ENCODE results near the gene F7. TPM values are rescaled to one million over a fixed set of nuclear protein-coding genes. Genes with fewer than 3 reads are reported as not detected.
"Not testable (repeated sequence)": the region's sequence is repeated elsewhere in the genome, so short reads cannot be mapped to it uniquely, and the experiment has no call there.

F7 gene
- total and polyA plus RNA-seq, 10 donors = 0.03 TPM; not detected in 9

- Histone ChIP-seq H3K36me3 (no peaks in the 10 kb centered on the region), H3K4me1 (peaks cover 0 to 16% (median 4%) of the 10 kb centered on the region in 6 donors), H3K9me3 (peaks cover 0 to 2% (median under 1%) of the 10 kb centered on the region in 8 donors), H3K4me3 (no peak overlapping the region), H3K27ac (peak overlapping the region in 3 of 8 donors; percentile 32 to 45 (median 33)), H3K27me3 (replicated peaks in 1 of 7) (peaks cover 0 to 45% (median 11%) of the 10 kb centered on the region in 7 donors)
- DNase-seq = no peak
- 41 to 53% (median 45%) methylated on average over 14 to 16 of the region's 16 CpGs for WGBS, 5 donors
- TF ChIP-seq POLR2A (IDR thresholded peaks at IDR 0.05) = no peak
- TF ChIP-seq, protein P1, sequence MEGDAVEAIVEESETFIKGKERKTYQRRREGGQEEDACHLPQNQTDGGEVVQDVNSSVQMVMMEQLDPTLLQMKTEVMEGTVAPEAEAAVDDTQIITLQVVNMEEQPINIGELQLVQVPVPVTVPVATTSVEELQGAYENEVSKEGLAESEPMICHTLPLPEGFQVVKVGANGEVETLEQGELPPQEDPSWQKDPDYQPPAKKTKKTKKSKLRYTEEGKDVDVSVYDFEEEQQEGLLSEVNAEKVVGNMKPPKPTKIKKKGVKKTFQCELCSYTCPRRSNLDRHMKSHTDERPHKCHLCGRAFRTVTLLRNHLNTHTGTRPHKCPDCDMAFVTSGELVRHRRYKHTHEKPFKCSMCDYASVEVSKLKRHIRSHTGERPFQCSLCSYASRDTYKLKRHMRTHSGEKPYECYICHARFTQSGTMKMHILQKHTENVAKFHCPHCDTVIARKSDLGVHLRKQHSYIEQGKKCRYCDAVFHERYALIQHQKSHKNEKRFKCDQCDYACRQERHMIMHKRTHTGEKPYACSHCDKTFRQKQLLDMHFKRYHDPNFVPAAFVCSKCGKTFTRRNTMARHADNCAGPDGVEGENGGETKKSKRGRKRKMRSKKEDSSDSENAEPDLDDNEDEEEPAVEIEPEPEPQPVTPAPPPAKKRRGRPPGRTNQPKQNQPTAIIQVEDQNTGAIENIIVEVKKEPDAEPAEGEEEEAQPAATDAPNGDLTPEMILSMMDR (IDR thresholded peaks at IDR 0.05 in 8 of 11, conservative IDR thresholded peaks at IDR 0.05 in 3 of 11) = no peak
- no peak for TF ChIP-seq POLR2AphosphoS5 (IDR thresholded peaks at IDR 0.05)
- intact Hi-C loops (cut with DNase I; ENCODE audit: low total_unique reads) = no loop called here
Observed at GRCh38 chr13:113161433-113161832, 55.8 kb downstream of the F7 start.

GRCh38 chr13:113161975-113162374 is 56.4 kb downstream of the F7 start:
- H3K27me3 ChIP-seq (replicated peaks in 1 of 7) = peaks cover 0 to 45% (median 11%) of the 10 kb centered on the region in 7 donors
- peaks cover 0 to 17% (median 4%) of the 10 kb centered on the region in 6 donors for H3K4me1 ChIP-seq
- intact Hi-C loops (cut with DNase I; ENCODE audit: low total_unique reads); DNase-seq; H3K36me3 ChIP-seq; H3K4me3 ChIP-seq; H3K9me3 ChIP-seq; H3K27ac ChIP-seq: not testable (repeated sequence)
- 6 to 27% (median 9%) methylated on average over 5 to 12 of the region's 13 CpGs for WGBS, 5 donors

- H3K36me3 ChIP-seq = no peaks in the 10 kb centered on the region
- peaks cover 0 to 11% (median 0%) of the 10 kb centered on the region in 8 donors for H3K9me3 ChIP-seq
- no peak for DNase-seq
- TF ChIP-seq, protein P1 (IDR thresholded peaks at IDR 0.05 in 8 of 11, conservative IDR thresholded peaks at IDR 0.05 in 3 of 11) = no peak
- no peak for TF ChIP-seq POLR2AphosphoS5 (IDR thresholded peaks at IDR 0.05)
- no peak for TF ChIP-seq POLR2A (IDR thresholded peaks at IDR 0.05)
- peak overlapping the region in 1 of 8 donors; percentile 66 for H3K27ac ChIP-seq
- intact Hi-C loops (cut with DNase I; ENCODE audit: low total_unique reads) = no loop called here
- peaks cover 0 to 45% (median 11%) of the 10 kb centered on the region in 7 donors for H3K27me3 ChIP-seq (replicated peaks in 1 of 7)
- 41 to 56% (median 44%) methylated on average over 23 to 25 of the region's 25 CpGs for WGBS, 5 donors
- peaks cover 0 to 18% (median 4%) of the 10 kb centered on the region in 6 donors for H3K4me1 ChIP-seq
- H3K4me3 ChIP-seq = no peak overlapping the region
Observed at GRCh38 chr13:113162783-113163685, 57.4 kb downstream of the F7 start.

DNA sequence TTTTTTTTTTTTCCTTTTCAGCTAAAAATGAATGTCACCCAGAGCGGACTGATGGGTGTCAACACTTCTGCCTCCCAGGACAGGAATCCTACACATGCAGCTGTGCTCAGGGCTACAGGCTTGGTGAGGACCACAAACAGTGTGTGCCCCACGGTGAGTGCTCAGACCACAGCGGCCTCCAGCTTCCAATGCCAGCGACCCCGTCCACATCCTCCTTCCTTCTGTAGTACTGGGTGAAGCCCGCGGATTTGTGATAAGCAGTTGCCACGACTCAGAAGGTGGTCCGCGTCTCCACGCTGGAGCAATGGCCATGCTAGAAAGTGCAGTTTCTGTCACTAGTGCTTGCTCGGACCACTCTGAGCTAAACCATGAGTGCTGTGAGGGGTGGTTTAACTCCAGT is 58.9 kb downstream of the F7 start:
- Histone ChIP-seq H3K27ac (no peak overlapping the region), H3K4me1 (peaks cover 0 to 18% (median 4%) of the 10 kb centered on the region in 6 donors), H3K9me3 (peaks cover 0 to 11% (median 0%) of the 10 kb centered on the region in 8 donors), H3K4me3 (no peak overlapping the region), H3K36me3 (peaks cover 0 to 2% (median 0%) of the 10 kb centered on the region in 6 donors), H3K27me3 (replicated peaks in 1 of 7) (peaks cover 0 to 32% (median 11%) of the 10 kb centered on the region in 7 donors)
- WGBS, 5 donors = 48 to 85% (median 62%) methylated on average over 12 of the region's 12 CpGs
- DNase-seq = no peak
- intact Hi-C loops (cut with DNase I; ENCODE audit: low total_unique reads) = no loop called here
- TF ChIP-seq POLR2AphosphoS5 (IDR thresholded peaks at IDR 0.05) (no peak), POLR2A (IDR thresholded peaks at IDR 0.05) (no peak)
- TF ChIP-seq, protein P1 (IDR thresholded peaks at IDR 0.05 in 8 of 11, conservative IDR thresholded peaks at IDR 0.05 in 3 of 11) = no peak

Measured in spleen (tissue), 11 donors.